ENCODE results near the gene CELA2B. TPM values are rescaled to one million over a fixed set of nuclear protein-coding genes. Genes with fewer than 3 reads are reported as not detected.
"Not testable (repeated sequence)": the region's sequence is repeated elsewhere in the genome, so short reads cannot be mapped to it uniquely, and the experiment has no call there.

Gene CELA2B
- total RNA-seq, 4 donors from 2014 or later: not detected

- TF ChIP-seq, protein P1, sequence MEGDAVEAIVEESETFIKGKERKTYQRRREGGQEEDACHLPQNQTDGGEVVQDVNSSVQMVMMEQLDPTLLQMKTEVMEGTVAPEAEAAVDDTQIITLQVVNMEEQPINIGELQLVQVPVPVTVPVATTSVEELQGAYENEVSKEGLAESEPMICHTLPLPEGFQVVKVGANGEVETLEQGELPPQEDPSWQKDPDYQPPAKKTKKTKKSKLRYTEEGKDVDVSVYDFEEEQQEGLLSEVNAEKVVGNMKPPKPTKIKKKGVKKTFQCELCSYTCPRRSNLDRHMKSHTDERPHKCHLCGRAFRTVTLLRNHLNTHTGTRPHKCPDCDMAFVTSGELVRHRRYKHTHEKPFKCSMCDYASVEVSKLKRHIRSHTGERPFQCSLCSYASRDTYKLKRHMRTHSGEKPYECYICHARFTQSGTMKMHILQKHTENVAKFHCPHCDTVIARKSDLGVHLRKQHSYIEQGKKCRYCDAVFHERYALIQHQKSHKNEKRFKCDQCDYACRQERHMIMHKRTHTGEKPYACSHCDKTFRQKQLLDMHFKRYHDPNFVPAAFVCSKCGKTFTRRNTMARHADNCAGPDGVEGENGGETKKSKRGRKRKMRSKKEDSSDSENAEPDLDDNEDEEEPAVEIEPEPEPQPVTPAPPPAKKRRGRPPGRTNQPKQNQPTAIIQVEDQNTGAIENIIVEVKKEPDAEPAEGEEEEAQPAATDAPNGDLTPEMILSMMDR (IDR thresholded peaks at IDR 0.05): no peak
- no peak for TF ChIP-seq POLR2A (IDR thresholded peaks at IDR 0.05)
- Histone ChIP-seq H3K27ac (no peak overlapping the region), H3K36me3 (no peaks in the 10 kb centered on the region), H3K4me1 (no peaks in the 10 kb centered on the region), H3K27me3 (no peaks in the 10 kb centered on the region), H3K9me3 (no peaks in the 10 kb centered on the region), H3K4me3 (replicated peaks in 1 of 3) (no peak overlapping the region)
- no peak for DNase-seq
- WGBS, 2 donors: 78 to 87% methylated on average over 7 of the region's 7 CpGs
- intact Hi-C loops (cut with DNase I): no loop called here
Observed at GRCh38 chr1:15465674-15466073, 10.2 kb upstream of the CELA2B start.

- H3K4me3 ChIP-seq (replicated peaks in 1 of 3); H3K9me3 ChIP-seq; H3K36me3 ChIP-seq; H3K4me1 ChIP-seq; H3K27ac ChIP-seq; H3K27me3 ChIP-seq; DNase-seq; intact Hi-C loops (cut with DNase I): not testable (repeated sequence)
- WGBS, 2 donors: 92 to 97% methylated on average over 20 to 22 of the region's 22 CpGs
Observed at GRCh38 chr1:15466955-15467625, 8.8 kb upstream of the CELA2B start.

GRCh38 chr1:15468145-15468544, 7.8 kb upstream of the CELA2B start:
- H3K27me3 ChIP-seq: no peaks in the 10 kb centered on the region
- intact Hi-C loops (cut with DNase I): no loop called here

DNA sequence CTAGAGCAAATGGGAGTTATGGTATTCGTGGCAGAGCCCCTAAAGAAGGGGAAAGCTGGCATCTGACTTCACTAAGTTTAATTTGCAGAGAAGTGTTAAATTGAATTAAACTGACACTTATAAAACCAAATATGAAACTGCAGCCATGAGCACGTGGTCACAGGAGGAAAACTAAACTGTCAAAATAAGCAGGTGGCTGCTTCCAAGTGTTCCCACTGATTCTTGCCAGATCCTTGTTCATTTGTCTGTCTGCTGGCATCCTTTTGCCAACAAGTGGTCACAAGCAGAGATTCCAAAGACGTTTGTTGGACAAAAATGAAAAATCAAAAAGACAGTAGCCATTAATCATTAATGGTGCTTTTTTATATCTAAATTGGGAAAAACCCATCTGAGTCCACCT, 6.5 kb upstream of the CELA2B start:
- no peak for DNase-seq
- H3K9me3 ChIP-seq: no peaks in the 10 kb centered on the region
- no peak for TF ChIP-seq POLR2A (IDR thresholded peaks at IDR 0.05)
- TF ChIP-seq, protein P1 (IDR thresholded peaks at IDR 0.05): no peak
- H3K36me3 ChIP-seq: no peaks in the 10 kb centered on the region
- WGBS, 2 donors: 55 to 71% methylated on average over 3 of the region's 3 CpGs
- H3K27me3 ChIP-seq: no peaks in the 10 kb centered on the region
- H3K4me3 ChIP-seq (replicated peaks in 1 of 3): no peak overlapping the region
- H3K4me1 ChIP-seq: no peaks in the 10 kb centered on the region
- intact Hi-C loops (cut with DNase I): no loop called here
- no peak overlapping the region for H3K27ac ChIP-seq

More at GRCh38 chr1:15468145-15468544, 7.8 kb upstream of the CELA2B start:
- no peak overlapping the region for H3K4me3 ChIP-seq (replicated peaks in 1 of 3)
- no peaks in the 10 kb centered on the region for H3K4me1 ChIP-seq
- no peak for DNase-seq
- no peak overlapping the region for H3K27ac ChIP-seq
- no peaks in the 10 kb centered on the region for H3K9me3 ChIP-seq
- no peak for TF ChIP-seq POLR2A (IDR thresholded peaks at IDR 0.05)
- TF ChIP-seq, protein P1 (IDR thresholded peaks at IDR 0.05): no peak
- no peaks in the 10 kb centered on the region for H3K36me3 ChIP-seq

- DNase-seq; H3K4me1 ChIP-seq; H3K36me3 ChIP-seq; intact Hi-C loops (cut with DNase I); H3K4me3 ChIP-seq (replicated peaks in 1 of 3); H3K9me3 ChIP-seq; H3K27ac ChIP-seq; H3K27me3 ChIP-seq: not testable (repeated sequence)
- WGBS, 2 donors: 87 to 91% methylated on average over 7 to 9 of the region's 9 CpGs
Observed at GRCh38 chr1:15469821-15470448, 6.0 kb upstream of the CELA2B start.

- DNase-seq; H3K36me3 ChIP-seq; H3K27ac ChIP-seq; H3K4me1 ChIP-seq; intact Hi-C loops (cut with DNase I); H3K27me3 ChIP-seq; H3K9me3 ChIP-seq; H3K4me3 ChIP-seq (replicated peaks in 1 of 3): not testable (repeated sequence)
- WGBS, 2 donors: 96 to 98% methylated on average over 5 of the region's 5 CpGs
Observed at GRCh38 chr1:15471067-15471466, 4.8 kb upstream of the CELA2B start.

DNA sequence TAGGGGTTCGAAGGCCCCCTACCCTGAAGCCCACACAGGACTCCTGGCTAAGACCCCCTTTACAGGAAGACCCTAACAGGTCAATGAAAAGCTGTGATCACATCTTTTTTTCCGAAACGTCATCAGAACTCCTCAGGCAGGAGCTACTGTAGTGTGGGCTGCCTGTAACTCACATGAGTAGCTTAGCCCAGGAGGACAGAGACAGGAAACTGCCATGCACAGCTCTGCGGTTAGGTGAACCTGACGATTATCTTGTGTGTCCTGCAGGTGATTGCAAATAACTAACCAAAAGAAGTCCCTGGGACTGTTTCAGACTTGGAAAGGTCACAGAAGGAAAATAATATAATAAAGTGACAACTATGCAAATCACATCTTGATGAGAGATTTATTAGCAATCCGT, 4.2 kb upstream of the CELA2B start:
- H3K27me3 ChIP-seq; H3K9me3 ChIP-seq; H3K4me3 ChIP-seq (replicated peaks in 1 of 3); H3K27ac ChIP-seq; intact Hi-C loops (cut with DNase I); H3K36me3 ChIP-seq; DNase-seq; H3K4me1 ChIP-seq: not testable (repeated sequence)
- 83 to 86% methylated on average over 6 of the region's 6 CpGs for WGBS, 2 donors
